ENCODE measurements around the gene THAP7. TPM values are rescaled to one million over a fixed set of nuclear protein-coding genes. Genes with fewer than 3 reads are reported as not detected.

THAP7 gene
- total and polyA plus RNA-seq, 2 experiments from 2014 or later, result 21.8 to 25.9 TPM

DNA sequence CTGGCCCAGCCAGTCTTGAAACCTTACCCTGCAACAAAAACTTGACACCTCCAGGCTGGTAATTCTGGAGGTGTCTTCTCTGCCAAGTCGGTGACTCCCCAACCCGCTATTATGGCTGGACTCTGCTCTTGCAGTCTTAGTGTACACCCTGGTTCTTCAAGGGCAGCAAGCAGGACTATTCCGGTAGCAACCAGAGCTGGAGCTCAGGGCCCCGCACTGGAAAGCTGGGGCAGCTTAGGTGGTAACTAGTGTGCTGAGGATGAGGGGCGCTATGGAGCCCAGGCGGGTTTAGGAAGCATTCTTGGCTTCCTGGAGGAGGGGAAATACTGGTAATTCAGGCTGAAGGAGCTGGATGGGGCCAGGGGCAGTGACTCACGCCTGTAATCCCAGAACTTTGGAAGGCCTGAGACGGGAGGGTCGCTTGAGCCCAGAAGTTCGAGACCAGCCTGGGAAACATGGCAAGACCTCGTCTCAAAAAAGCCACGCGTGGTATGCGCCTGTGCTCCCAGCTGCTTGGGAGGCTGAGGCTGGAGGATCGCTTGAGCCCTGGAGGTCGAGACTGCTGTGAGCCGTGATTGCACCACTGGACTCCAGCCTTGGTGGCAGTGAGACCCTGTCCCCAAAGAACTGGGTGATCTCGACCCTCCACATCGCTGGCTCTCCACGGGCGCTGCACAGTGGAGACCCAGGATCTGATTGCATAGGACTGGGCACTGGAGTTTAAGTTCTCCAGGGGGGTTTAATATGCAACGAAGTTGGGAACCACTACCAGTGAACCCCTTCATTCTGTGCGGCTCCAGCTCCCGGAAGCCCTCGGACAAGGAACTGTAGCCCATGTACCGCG, 45.4 kb downstream of the THAP7 start:
- H3K9me3 Mint-ChIP-seq, result 0 out of 3 replicates have a peak, but pooled peaks cover 2% of the 10 kb centered on the region
- Histone ChIP-seq H3K4me3 (peak overlapping the region; percentile 79), H4K20me1 (replicated peaks; ENCODE audit: insufficient read depth) (peaks cover 18% of the 10 kb centered on the region), H3K4me2 (peak overlapping the region; percentile 89), H3K9me2 (ENCODE audit: insufficient read depth) (no peaks in the 10 kb centered on the region), H3K36me3 (ENCODE audit: insufficient read depth) (0 out of 2 replicates have a peak, but pooled peaks cover 4% of the 10 kb centered on the region), H3K4me1 (ENCODE audit: insufficient read depth) (peaks cover 4% of the 10 kb centered on the region; the same call in 1 of the 2 replicates), H2AFZ (no peak overlapping the region), H3K27ac (ENCODE audit: low read depth) (no peak overlapping the region), H3F3A (replicated peaks; ENCODE audit: low read depth) (peaks cover 13% of the 10 kb centered on the region), H3K79me2 (replicated peaks; ENCODE audit: insufficient read depth) (peaks cover 2% of the 10 kb centered on the region), H3K27me3 (ENCODE audit: insufficient read depth) (peaks cover 16% of the 10 kb centered on the region; the same call in 1 of the 2 replicates)
- TF ChIP-seq ZNF331 (CRISPR knock-in tag; IDR thresholded peaks at IDR 0.05; ENCODE audit: low read depth), result no peak
- no peak for TF ChIP-seq ZNF114 (CRISPR knock-in tag; IDR thresholded peaks at IDR 0.05)
- no peak for TF ChIP-seq NANOG (IDR thresholded peaks at IDR 0.05; ENCODE audit: borderline replicate concordance)
- TF ChIP-seq, protein P1, sequence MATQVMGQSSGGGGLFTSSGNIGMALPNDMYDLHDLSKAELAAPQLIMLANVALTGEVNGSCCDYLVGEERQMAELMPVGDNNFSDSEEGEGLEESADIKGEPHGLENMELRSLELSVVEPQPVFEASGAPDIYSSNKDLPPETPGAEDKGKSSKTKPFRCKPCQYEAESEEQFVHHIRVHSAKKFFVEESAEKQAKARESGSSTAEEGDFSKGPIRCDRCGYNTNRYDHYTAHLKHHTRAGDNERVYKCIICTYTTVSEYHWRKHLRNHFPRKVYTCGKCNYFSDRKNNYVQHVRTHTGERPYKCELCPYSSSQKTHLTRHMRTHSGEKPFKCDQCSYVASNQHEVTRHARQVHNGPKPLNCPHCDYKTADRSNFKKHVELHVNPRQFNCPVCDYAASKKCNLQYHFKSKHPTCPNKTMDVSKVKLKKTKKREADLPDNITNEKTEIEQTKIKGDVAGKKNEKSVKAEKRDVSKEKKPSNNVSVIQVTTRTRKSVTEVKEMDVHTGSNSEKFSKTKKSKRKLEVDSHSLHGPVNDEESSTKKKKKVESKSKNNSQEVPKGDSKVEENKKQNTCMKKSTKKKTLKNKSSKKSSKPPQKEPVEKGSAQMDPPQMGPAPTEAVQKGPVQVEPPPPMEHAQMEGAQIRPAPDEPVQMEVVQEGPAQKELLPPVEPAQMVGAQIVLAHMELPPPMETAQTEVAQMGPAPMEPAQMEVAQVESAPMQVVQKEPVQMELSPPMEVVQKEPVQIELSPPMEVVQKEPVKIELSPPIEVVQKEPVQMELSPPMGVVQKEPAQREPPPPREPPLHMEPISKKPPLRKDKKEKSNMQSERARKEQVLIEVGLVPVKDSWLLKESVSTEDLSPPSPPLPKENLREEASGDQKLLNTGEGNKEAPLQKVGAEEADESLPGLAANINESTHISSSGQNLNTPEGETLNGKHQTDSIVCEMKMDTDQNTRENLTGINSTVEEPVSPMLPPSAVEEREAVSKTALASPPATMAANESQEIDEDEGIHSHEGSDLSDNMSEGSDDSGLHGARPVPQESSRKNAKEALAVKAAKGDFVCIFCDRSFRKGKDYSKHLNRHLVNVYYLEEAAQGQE (IDR thresholded peaks at IDR 0.05; ENCODE audit: unreplicated experiment), result no peak
- TF ChIP-seq, protein P2, sequence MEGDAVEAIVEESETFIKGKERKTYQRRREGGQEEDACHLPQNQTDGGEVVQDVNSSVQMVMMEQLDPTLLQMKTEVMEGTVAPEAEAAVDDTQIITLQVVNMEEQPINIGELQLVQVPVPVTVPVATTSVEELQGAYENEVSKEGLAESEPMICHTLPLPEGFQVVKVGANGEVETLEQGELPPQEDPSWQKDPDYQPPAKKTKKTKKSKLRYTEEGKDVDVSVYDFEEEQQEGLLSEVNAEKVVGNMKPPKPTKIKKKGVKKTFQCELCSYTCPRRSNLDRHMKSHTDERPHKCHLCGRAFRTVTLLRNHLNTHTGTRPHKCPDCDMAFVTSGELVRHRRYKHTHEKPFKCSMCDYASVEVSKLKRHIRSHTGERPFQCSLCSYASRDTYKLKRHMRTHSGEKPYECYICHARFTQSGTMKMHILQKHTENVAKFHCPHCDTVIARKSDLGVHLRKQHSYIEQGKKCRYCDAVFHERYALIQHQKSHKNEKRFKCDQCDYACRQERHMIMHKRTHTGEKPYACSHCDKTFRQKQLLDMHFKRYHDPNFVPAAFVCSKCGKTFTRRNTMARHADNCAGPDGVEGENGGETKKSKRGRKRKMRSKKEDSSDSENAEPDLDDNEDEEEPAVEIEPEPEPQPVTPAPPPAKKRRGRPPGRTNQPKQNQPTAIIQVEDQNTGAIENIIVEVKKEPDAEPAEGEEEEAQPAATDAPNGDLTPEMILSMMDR (conservative IDR thresholded peaks at IDR 0.05; ENCODE audit: low read depth in 2 of 2), result peak; percentile 54 to 63
- TF ChIP-seq POLR2AphosphoS5 (IDR thresholded peaks at IDR 0.05; ENCODE audit: low read depth), result peak; percentile 13; the same call in 1 of the 2 replicates
- TF ChIP-seq CREB1 (CRISPR knock-in tag; IDR thresholded peaks at IDR 0.05; ENCODE audit: low read depth), result no peak
- H3K36me3 Mint-ChIP-seq (ENCODE audit: low read depth), result peaks cover 25% of the 10 kb centered on the region; the same call in 2 of the 3 replicates
- H3K27me3 Mint-ChIP-seq (ENCODE audit: insufficient read depth, low read depth, poor library complexity), result peaks cover 19% of the 10 kb centered on the region
- peak overlapping the region; percentile 78 for H3K4me3 Mint-ChIP-seq
- DNase-seq (ENCODE audit: low spot score), result peak; percentile 87
- peak overlapping the region; percentile 52; the same call in 1 of the 2 replicates for H3K27ac Mint-ChIP-seq
- peaks cover 8% of the 10 kb centered on the region; the same call in 2 of the 3 replicates for H3K4me1 Mint-ChIP-seq
- ATAC-seq, result peak; percentile 60

DNA sequence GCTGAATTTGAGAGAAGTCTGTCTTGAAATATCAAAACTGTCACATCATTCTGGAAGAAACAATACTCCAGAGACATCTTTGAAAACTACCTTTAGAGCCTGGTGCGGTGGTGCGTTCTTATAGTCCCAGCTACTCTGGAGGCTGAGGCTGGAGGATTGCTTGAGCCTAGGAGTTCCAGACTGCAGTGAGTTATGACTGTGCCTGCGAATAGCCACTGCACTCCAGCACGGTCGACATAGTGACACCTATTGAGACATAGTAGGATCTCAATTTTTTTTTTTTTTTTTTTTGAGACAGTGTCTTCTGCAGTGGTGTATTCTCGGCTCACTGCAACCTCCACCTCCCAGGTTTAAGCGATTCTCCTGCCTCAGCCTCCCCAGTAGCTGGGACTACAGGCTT, 46.4 kb downstream of the THAP7 start:
- Histone ChIP-seq H3K4me2 (no peak overlapping the region), H3K36me3 (ENCODE audit: insufficient read depth) (peaks cover 12% of the 10 kb centered on the region; the same call in 1 of the 2 replicates), H3K79me2 (replicated peaks; ENCODE audit: insufficient read depth) (peaks cover 11% of the 10 kb centered on the region), H3K4me3 (no peak overlapping the region), H3K27me3 (ENCODE audit: insufficient read depth) (peaks cover 16% of the 10 kb centered on the region; the same call in 1 of the 2 replicates), H3F3A (replicated peaks; ENCODE audit: low read depth) (peaks cover 16% of the 10 kb centered on the region), H2AFZ (no peak overlapping the region), H3K27ac (ENCODE audit: low read depth) (no peak overlapping the region), H3K9me2 (ENCODE audit: insufficient read depth) (no peaks in the 10 kb centered on the region), H3K4me1 (ENCODE audit: insufficient read depth) (peaks cover 4% of the 10 kb centered on the region; the same call in 1 of the 2 replicates), H4K20me1 (replicated peaks; ENCODE audit: insufficient read depth) (peaks cover 28% of the 10 kb centered on the region)
- ATAC-seq (no peak), DNase-seq (ENCODE audit: low spot score) (no peak)
- peaks cover 19% of the 10 kb centered on the region for H3K27me3 Mint-ChIP-seq (ENCODE audit: insufficient read depth, low read depth, poor library complexity)
- H3K36me3 Mint-ChIP-seq (ENCODE audit: low read depth), result peaks cover 32% of the 10 kb centered on the region; the same call in 2 of the 3 replicates
- H3K4me1 Mint-ChIP-seq, result peaks cover 8% of the 10 kb centered on the region; the same call in 2 of the 3 replicates
- no peak overlapping the region for H3K4me3 Mint-ChIP-seq
- H3K27ac Mint-ChIP-seq, result no peak overlapping the region
- 0 out of 3 replicates have a peak, but pooled peaks cover 2% of the 10 kb centered on the region for H3K9me3 Mint-ChIP-seq
- TF ChIP-seq ZNF114 (CRISPR knock-in tag; IDR thresholded peaks at IDR 0.05), result no peak
- TF ChIP-seq, protein P3, sequence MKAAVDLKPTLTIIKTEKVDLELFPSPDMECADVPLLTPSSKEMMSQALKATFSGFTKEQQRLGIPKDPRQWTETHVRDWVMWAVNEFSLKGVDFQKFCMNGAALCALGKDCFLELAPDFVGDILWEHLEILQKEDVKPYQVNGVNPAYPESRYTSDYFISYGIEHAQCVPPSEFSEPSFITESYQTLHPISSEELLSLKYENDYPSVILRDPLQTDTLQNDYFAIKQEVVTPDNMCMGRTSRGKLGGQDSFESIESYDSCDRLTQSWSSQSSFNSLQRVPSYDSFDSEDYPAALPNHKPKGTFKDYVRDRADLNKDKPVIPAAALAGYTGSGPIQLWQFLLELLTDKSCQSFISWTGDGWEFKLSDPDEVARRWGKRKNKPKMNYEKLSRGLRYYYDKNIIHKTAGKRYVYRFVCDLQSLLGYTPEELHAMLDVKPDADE (IDR thresholded peaks at IDR 0.05), result no peak
- TF ChIP-seq JUNB (IDR thresholded peaks at IDR 0.05; ENCODE audit: unreplicated experiment), result no peak
